HL-60 (cell line): ENCODE data around the gene RBM45.

Experiments used
- DNase-seq, 2 experiments: peaks; one replicate each; pipeline ENCODE4 v3.0.0-alpha.2; 2010 to 2020; ENCODE audit warnings: low read depth in 1 of 2, low spot score in 1 of 2
- H3K27ac ChIP-seq: fragments of 250-450 bp; sonication (Bioruptor Pico); replicated peaks from 2 replicates; pipeline ENCODE4 v1.5.1; 2020; ENCODE audit warnings: mild to moderate bottlenecking, moderate library complexity
- H3K27me3 ChIP-seq: fragments of 250-450 bp; sonication (Bioruptor Pico); 2 replicates; pipeline ENCODE4 v1.5.1; 2021; ENCODE audit warnings: mild to moderate bottlenecking, moderate library complexity; ENCODE audit not compliant: insufficient read depth, poor library complexity, severe bottlenecking
- H3K4me3 ChIP-seq: replicated peaks from 2 replicates; pipeline ENCODE4 v1.5.1; 2011; ENCODE audit warnings: mild to moderate bottlenecking, control low read depth, low read length; ENCODE audit not compliant: insufficient read depth
- GABPA ChIP-seq: IDR thresholded peaks from 2 replicates; pipeline ENCODE4 v1.6.1; 2012; ENCODE audit warnings: low read depth
- POLR2AphosphoS5 ChIP-seq: IDR thresholded peaks from 2 replicates; pipeline ENCODE4 v1.6.1; 2012; ENCODE audit warnings: low read depth
- SPI1 ChIP-seq: IDR thresholded peaks from 2 replicates; pipeline ENCODE4 v1.6.1; 2012; ENCODE audit warnings: low read depth, mild to moderate bottlenecking, borderline replicate concordance
- TF ChIP-seq, protein P1 (sequence below): IDR thresholded peaks from one replicate; pipeline ENCODE4 v1.5.1; 2011; ENCODE audit warnings: low read length, control low read depth, inconsistent platforms; ENCODE audit not compliant: insufficient read depth
- TF ChIP-seq, protein P2 (sequence below): IDR thresholded peaks from 2 replicates; pipeline ENCODE4 v1.6.1; 2012; ENCODE audit warnings: low read depth; ENCODE audit not compliant: insufficient replicate concordance

The RBM45 gene

GRCh38 chr2:178068823-178069454 lies 43.3 kb upstream of the RBM45 start:
- no peak for DNase-seq
- Histone ChIP-seq H3K27me3 (peaks cover 12% of the 10 kb centered on the region), H3K4me3 (no peak overlapping the region), H3K27ac (no peak overlapping the region)
- no peak for TF ChIP-seq POLR2AphosphoS5
- TF ChIP-seq, protein P1, sequence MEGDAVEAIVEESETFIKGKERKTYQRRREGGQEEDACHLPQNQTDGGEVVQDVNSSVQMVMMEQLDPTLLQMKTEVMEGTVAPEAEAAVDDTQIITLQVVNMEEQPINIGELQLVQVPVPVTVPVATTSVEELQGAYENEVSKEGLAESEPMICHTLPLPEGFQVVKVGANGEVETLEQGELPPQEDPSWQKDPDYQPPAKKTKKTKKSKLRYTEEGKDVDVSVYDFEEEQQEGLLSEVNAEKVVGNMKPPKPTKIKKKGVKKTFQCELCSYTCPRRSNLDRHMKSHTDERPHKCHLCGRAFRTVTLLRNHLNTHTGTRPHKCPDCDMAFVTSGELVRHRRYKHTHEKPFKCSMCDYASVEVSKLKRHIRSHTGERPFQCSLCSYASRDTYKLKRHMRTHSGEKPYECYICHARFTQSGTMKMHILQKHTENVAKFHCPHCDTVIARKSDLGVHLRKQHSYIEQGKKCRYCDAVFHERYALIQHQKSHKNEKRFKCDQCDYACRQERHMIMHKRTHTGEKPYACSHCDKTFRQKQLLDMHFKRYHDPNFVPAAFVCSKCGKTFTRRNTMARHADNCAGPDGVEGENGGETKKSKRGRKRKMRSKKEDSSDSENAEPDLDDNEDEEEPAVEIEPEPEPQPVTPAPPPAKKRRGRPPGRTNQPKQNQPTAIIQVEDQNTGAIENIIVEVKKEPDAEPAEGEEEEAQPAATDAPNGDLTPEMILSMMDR, result no peak
- TF ChIP-seq, protein P2, sequence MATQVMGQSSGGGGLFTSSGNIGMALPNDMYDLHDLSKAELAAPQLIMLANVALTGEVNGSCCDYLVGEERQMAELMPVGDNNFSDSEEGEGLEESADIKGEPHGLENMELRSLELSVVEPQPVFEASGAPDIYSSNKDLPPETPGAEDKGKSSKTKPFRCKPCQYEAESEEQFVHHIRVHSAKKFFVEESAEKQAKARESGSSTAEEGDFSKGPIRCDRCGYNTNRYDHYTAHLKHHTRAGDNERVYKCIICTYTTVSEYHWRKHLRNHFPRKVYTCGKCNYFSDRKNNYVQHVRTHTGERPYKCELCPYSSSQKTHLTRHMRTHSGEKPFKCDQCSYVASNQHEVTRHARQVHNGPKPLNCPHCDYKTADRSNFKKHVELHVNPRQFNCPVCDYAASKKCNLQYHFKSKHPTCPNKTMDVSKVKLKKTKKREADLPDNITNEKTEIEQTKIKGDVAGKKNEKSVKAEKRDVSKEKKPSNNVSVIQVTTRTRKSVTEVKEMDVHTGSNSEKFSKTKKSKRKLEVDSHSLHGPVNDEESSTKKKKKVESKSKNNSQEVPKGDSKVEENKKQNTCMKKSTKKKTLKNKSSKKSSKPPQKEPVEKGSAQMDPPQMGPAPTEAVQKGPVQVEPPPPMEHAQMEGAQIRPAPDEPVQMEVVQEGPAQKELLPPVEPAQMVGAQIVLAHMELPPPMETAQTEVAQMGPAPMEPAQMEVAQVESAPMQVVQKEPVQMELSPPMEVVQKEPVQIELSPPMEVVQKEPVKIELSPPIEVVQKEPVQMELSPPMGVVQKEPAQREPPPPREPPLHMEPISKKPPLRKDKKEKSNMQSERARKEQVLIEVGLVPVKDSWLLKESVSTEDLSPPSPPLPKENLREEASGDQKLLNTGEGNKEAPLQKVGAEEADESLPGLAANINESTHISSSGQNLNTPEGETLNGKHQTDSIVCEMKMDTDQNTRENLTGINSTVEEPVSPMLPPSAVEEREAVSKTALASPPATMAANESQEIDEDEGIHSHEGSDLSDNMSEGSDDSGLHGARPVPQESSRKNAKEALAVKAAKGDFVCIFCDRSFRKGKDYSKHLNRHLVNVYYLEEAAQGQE, result no peak
- TF ChIP-seq GABPA, result no peak
- no peak for TF ChIP-seq SPI1

- DNase-seq, result no peak
- Histone ChIP-seq H3K27me3 (peaks cover 12% of the 10 kb centered on the region), H3K4me3 (no peak overlapping the region), H3K27ac (no peak overlapping the region)
- no peak for TF ChIP-seq POLR2AphosphoS5
These were observed 42.7 kb upstream of the RBM45 start for GRCh38 chr2:178069551-178069950.

GRCh38 chr2:178070824-178071223 lies 41.4 kb upstream of the RBM45 start:
- H3K27ac ChIP-seq, result no peak overlapping the region
- no peak for DNase-seq
- TF ChIP-seq GABPA (no peak), SPI1 (no peak), POLR2AphosphoS5 (no peak)
- TF ChIP-seq, protein P1, result no peak
- TF ChIP-seq, protein P2, result no peak
- peaks cover 12% of the 10 kb centered on the region for H3K27me3 ChIP-seq
- no peak overlapping the region for H3K4me3 ChIP-seq

GRCh38 chr2:178072000-178072382 lies 40.2 kb upstream of the RBM45 start:
- H3K27ac ChIP-seq, result no peak overlapping the region
- DNase-seq, result no peak
- peaks cover 12% of the 10 kb centered on the region for H3K27me3 ChIP-seq
- H3K4me3 ChIP-seq, result no peak overlapping the region
- TF ChIP-seq, protein P2, result no peak
- TF ChIP-seq, protein P1, result no peak
- no peak for TF ChIP-seq GABPA
- TF ChIP-seq POLR2AphosphoS5, result no peak
- TF ChIP-seq SPI1, result no peak
